HG03095 (cell line): ENCODE data around the gene PBX4.

Experiments used
- ATAC-seq: cut with Tn5 transposase; IDR thresholded peaks from one replicate; pipeline ENCODE4 v1.9.1; 2021; ENCODE audit warnings: moderate library complexity; ENCODE audit not compliant: unreplicated experiment

The PBX4 gene

GRCh38 chr19:19541616-19542015, 76.9 kb downstream of the PBX4 start:
- no peak for ATAC-seq

- ATAC-seq: no peak
Observed at GRCh38 chr19:19540715-19541515, 77.6 kb downstream of the PBX4 start.

- ATAC-seq: no peak
Observed at GRCh38 chr19:19540064-19540714, 78.3 kb downstream of the PBX4 start.

GRCh38 chr19:19539698-19540063, 78.8 kb downstream of the PBX4 start:
- no peak for ATAC-seq

GRCh38 chr19:19538785-19539166, 79.7 kb downstream of the PBX4 start:
- ATAC-seq: no peak

GRCh38 chr19:19538061-19538784, 80.3 kb downstream of the PBX4 start, which contains the start of gene CILP2:
Gene CILP2 (plus strand): TSS chr19:19538265. CDS start chr19:19538350, 85 bp downstream.
- no peak for ATAC-seq

- no peak for ATAC-seq
Observed at GRCh38 chr19:19537075-19538048, 81.1 kb downstream of the PBX4 start.

- no peak for ATAC-seq
Observed at GRCh38 chr19:19535311-19536191, 82.9 kb downstream of the PBX4 start.

GRCh38 chr19:19534556-19535265, 83.8 kb downstream of the PBX4 start:
- ATAC-seq: no peak

- ATAC-seq: no peak
Observed at GRCh38 chr19:19533841-19534240, 84.6 kb downstream of the PBX4 start.

GRCh38 chr19:19532806-19533701, 85.4 kb downstream of the PBX4 start:
- no peak for ATAC-seq

GRCh38 chr19:19531951-19532805, 86.3 kb downstream of the PBX4 start:
- ATAC-seq: no peak

- no peak for ATAC-seq
Observed at GRCh38 chr19:19530889-19531288, 87.6 kb downstream of the PBX4 start.

GRCh38 chr19:19530423-19530804, 88.1 kb downstream of the PBX4 start:
- no peak for ATAC-seq

GRCh38 chr19:19529783-19530422, 88.6 kb downstream of the PBX4 start:
- no peak for ATAC-seq

GRCh38 chr19:19528721-19529490, 89.6 kb downstream of the PBX4 start, which contains the start of gene YJEFN3:
Gene YJEFN3 (plus strand): TSS chr19:19528911. CDS start chr19:19528933, 22 bp downstream.
- ATAC-seq: no peak
